GM21717 (cell line): ENCODE results near the gene SPRYD3.
"Not testable (repeated sequence)": the region's sequence is repeated elsewhere in the genome, so short reads cannot be mapped to it uniquely, and the experiment has no call there.

Experiments used
- ATAC-seq: cut with Tn5 transposase; IDR thresholded peaks from one replicate; pipeline ENCODE4 v1.9.1; 2021; ENCODE audit warnings: mild to moderate bottlenecking, moderate library complexity; ENCODE audit not compliant: unreplicated experiment

SPRYD3 gene

DNA sequence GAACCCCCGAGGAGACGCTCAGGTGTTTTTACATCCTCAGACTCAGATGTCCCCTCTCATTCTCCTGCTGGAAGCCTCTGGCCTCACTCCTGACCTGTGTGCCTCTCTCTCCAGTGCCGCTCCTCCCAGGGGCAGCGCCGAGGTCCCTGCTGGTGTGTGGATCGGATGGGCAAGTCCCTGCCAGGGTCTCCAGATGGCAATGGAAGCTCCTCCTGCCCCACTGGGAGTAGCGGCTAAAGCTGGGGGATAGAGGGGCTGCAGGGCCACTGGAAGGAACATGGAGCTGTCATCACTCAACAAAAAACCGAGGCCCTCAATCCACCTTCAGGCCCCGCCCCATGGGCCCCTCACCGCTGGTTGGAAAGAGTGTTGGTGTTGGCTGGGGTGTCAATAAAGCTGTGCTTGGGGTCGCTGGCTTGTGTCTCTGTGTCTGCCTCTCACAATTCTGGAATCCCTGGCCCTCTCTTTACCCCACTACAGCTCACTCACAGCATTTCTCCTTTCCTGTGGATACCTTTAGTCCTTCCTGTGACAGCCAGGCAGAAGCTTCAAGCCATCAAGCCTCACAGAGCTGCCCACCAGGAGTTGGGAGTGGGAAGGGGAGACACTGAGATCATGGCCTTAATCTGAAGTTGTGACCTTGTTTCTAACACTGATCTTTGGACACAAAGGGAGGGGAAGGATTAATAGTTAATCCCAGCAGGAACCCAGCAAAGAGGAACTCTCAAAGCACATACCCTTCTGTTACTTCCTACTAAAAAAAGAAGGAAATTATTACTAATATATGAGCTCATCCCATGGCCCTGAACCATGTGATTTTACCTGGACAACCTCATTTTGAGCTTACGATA is 23.0 kb upstream of the SPRYD3 start:
- no peak for ATAC-seq

- ATAC-seq = no peak
Measured at GRCh38 chr12:53101266-53101665, 22.1 kb upstream of the SPRYD3 start.

DNA sequence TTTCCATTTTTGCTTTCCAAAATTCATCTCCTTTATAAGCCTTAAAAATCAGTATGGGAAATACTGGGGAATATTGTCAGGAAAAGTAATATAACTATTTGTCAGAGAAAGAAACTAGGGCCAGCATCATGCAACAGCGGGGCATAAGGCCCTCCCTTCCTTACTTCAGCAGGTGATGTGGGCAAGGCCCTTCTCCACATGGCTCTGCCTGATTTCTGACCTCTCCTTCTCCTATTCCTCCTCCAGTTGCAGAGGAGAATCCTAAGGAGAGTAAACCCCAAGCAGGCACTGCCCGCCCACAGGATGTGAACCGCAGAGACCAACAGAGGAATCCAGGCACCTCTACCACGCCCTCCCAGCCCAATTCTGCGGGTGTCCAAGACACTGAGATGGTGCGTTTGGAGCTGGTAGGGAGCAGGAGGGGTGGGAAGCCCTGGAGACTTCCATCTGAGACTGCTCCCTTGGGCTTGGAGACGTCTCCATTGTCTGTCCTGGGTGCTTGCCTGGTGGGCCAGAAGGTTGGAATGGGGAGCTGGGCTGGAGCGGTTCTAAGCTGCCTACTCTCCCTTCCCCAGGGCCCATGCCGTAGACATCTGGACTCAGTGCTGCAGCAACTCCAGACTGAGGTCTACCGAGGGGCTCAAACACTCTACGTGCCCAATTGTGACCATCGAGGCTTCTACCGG is 21.4 kb upstream of the SPRYD3 start:
- no peak for ATAC-seq

DNA sequence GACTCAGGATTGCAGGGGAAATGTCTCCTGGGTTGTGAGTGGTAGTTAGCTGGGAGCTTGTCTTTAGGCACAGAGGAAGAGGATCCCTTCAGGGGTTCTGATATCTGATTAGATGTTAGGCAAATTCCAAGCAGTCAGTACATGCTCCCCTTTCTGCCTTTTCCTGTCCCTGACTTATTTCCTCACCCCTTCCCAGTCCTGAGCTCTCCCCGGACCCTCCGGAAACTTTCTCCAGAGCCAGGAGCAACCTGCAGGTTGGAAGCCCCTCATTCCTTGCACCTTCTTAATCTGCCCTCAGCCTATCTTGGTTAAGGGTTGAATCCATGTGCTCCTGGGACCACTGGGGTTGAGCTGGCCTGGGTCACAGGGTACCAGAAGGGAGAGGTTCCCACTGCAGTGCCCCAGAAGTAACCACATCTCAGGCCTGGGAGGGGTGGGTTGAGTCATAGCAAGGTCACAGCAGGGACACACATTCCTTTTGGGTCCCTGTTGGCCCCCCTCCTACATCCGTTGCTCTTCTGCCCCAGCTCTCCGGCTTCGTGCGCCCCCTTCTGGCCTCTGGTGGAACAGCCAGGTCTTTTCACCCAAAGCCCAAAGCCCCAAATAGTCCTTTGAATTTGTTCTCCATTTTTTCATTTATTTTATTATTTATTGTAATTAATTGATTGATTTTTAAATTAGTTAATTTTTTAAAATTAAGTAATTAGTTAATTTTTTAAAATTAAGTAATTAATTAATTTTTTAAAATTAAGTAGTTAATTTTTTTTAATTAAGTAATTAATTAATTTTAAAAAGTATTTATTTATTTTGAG is 20.1 kb upstream of the SPRYD3 start:
- ATAC-seq = no peak

GRCh38 chr12:53098354-53098981 is 19.3 kb upstream of the SPRYD3 start:
- no peak for ATAC-seq

DNA sequence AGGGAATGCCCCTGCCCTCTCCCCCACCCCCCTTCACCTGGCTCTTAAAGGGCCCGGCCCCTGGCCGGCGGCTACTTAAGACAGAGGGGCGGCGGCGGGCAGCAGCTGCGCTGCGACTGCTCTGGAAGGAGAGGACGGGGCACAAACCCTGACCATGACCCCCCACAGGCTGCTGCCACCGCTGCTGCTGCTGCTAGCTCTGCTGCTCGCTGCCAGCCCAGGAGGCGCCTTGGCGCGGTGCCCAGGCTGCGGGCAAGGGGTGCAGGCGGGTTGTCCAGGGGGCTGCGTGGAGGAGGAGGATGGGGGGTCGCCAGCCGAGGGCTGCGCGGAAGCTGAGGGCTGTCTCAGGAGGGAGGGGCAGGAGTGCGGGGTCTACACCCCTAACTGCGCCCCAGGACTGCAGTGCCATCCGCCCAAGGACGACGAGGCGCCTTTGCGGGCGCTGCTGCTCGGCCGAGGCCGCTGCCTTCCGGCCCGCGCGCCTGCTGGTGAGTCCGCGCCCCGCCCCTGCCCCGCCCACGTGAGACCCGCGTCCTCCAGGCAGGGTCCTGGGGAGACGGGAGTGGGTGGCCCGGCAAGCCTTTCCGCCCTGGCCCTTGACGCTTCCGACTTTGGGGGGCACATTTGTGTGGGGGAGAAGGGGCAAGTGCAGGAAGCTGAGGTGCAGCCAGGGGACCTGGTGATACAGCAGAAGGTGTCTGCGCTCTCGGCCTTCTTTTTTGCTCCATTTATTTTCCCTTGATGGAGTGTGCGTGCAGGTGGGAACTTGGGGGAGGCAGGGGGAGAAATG is 18.6 kb upstream of the SPRYD3 start, which contains the start of gene IGFBP6:
IGFBP6 (plus strand) TSS at position 104 of the 790 bp plus-strand sequence; CDS start at position 155, 51 bp downstream.
- no peak for ATAC-seq

DNA sequence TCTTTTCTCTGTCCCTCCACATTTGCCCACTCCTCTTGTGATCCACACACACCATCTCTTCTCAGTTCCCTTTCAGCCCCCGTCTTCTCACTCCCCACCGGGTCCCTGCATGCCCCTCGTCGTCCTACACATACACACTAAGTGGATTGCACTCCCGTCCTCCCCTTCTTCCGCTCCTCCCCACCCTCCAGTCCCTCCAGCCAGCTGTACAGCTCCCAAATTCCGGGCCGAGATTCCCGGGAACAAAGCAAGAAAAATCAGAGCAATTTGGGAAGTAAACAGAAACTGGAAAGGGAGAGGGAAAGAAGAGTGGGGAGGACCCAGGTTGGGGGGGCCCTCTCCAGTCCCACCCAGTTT is 18.0 kb upstream of the SPRYD3 start:
- ATAC-seq = no peak

GRCh38 chr12:53096759-53097158 is 17.6 kb upstream of the SPRYD3 start:
- ATAC-seq = no peak

DNA sequence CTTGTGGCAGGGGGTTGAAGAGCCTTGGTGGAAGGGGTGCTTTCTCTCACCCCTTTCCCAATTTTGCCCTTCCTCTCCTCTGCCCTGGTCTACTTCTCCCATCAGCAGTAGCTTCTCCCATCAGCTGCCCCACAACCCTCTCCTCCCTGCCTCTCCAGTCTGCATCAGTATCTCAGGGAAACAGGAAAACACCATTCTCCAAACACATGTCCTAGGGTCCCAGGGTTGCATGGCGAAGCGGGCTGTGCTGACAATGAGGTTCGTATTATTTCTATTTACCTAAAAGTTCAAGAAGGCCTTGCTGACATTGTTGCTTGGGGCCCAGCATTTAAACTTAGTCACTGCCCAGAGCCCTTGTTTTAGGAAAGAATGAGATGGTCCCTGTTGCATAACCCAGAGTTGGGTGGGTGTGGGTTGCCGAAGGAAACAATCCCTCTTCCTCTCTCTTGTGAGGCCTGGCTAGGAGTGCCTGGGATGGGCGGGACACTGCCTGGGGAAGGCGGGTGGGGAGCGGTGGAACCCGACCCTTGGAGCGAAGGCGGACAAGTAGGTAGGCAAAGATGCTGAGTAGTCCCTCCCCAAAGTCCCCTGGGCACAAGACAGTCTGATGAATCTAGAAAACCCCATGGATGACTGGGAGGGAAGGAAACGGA is 17.0 kb upstream of the SPRYD3 start:
- ATAC-seq = no peak

DNA sequence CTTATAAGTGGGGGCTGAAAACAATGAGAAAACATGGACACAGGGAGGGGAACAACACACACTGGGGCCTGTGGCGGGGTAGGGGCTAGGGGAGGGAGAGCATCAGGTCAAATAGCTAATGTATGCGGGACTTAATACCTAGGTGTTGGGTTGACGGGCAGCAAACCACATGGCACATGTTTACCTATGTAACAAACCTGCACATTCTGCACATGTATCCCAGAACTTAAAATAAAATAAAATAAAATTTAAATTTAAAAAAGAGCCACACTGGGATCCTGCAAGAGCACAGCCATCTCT is 16.4 kb upstream of the SPRYD3 start:
- ATAC-seq = not testable (repeated sequence)

DNA sequence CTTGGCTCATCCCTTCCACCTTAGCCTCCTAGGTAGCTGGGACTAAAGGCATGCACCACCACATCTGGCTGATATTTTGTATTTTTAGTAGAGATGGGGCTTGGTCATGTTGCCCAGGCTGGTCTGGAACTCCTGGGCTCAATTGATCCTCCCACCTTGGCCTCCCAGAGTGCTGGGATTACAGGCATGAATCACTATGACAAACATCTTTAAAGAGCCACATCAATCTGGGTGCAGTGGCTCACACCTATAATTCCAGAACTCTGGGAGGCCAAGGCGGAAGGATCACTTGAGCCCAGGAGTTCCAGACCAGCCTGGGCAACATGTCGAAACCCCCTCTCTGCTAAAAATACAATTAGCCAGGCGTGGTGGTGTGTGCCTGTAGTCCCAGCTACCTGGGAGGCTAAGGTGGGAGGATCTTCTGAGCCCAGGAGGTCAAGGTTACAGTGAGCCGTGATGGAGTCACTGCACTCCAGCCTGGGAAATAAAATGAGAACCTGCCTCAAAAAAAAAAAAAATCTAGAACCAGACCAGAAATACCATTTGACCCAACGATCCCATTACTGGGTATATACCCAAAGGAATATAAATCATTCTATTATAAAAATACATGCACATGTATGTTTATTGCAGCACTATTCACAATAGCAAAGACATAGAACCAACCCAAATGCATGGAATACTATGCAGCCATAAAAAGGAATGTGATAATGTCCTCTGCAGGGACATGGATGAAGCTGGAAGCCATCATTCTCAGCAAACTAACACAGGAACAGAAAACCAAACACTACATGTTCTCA is 15.8 kb upstream of the SPRYD3 start:
- not testable (repeated sequence) for ATAC-seq

DNA sequence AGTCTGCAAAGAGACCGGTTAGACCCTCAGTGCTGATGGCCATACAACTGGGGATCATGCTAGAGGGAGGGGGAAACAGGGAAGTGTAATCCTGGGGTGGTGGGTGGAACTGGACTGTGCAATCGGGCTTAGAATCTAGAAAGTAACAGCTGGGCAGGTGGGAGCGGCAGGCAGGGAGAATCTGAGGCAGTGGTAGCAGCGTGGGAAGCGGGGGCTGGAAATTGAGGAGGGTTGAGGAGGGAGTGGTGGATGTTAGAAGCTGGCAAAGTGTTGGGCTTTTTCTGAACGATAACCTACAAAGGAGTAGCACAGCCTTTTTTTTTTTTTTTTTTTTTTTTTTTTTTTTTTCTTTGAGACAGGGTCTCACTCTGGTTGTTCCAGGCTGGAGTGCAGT is 15.2 kb upstream of the SPRYD3 start:
- no peak for ATAC-seq

DNA sequence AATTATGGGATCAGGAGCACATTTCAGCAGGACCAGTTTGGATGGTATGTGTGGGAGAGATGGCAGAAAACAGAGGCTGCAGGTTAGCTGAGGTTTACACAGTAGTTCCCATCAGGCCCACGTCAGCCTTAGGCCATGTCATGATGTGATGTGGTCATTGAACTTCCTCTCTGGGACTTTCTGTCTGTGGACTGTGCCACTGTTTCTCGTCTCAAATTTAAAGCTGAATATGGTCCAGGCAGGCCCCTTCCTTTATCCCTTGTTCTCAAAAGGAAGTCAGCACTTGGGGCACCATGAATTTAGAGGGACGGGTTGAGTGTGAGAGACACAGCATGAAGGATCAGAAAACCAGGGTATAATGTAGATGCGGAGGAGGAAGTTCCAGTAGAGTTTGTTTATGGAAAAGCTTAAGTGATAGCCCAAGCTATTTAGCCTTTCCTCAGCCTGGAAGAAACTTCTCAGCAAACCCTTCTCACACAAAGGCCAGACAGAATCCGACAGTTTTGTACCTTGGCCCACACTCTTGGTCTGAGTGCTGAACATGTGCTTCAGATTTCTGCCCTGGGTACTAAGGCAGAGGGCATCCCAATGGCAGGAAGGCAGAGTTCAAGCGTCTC is 14.7 kb upstream of the SPRYD3 start:
- ATAC-seq = no peak

DNA sequence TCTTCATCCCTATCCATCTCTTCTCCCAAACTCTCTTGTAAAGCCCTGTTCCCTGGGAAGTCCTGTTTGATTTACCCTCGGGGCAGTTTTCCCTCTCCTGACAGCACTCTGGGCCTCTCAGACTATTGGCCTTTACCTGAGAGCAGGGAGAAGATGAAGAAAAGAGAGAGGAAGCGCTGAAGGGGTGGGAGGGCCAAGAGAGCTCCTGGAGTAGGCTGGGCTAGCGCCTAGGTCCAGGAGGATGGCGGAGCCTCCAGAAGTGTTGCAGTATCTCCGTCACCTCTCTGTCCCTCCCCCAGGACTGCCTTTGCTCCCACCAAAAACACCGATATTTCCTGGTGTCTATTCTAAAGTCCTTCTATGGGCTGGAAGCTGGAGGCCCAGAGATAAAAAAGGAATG is 12.6 kb upstream of the SPRYD3 start:
- ATAC-seq = no peak

DNA sequence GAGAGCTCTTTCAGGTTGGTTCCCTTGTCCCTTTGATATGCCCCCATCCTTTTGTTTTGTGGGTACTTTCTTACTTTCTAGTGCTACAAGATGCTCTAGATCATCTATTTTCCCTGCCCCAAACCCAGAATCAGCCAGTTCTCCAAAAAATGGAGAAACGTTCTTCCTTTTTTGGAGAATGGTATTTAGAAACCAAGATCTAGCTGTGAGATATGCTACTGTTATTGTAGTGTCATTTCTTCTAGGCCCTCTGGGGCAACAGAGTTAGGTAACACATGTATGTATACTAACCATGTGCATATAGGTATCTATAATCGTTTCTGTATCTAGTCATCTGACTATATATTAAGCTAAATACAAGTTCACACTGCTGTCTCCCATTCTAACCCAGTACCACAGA is 11.4 kb upstream of the SPRYD3 start:
- ATAC-seq = no peak

DNA sequence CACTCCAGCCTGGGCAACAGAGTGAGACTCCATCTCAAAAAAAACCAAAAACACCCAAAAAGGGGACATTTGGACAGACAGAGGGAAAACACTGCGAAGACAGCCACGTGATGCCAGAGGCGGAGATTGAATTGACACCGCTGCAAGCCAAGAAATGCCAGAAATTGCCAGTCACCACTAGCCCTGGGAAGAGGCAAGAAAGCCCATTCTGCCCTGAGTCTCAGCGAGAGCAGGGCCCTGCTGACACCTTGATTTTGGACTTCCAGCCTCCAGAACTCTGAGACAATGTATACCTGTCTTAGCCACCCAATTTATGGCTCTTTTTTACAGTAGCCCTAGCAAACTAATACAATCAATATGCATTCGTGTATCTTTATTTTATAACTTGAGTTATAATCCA is 10.9 kb upstream of the SPRYD3 start:
- no peak for ATAC-seq

DNA sequence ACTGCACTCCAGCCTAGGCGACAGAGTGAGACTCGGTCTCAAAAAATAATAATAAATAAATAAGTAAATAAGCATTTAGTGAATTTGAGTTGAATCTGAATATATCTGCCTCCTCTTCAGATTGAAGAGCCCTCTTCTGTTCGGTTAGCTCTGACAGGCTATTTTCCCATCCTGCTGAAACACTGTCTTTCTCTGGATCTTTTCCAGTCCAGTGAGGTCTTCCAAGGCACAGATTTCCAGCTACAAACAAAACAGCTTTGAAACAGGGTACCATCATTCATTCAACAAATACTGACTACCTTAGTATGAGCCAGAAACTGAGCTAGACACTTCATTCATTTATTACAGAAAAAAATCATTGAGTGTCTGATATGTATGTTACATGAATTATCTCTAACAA is 7.2 kb upstream of the SPRYD3 start:
- no peak for ATAC-seq

- ATAC-seq = no peak
Measured at GRCh38 chr12:53082637-53083175, 3.5 kb upstream of the SPRYD3 start.
